Liver (tissue), 9 donors: ENCODE results near the gene LGR6. TPM values are rescaled to one million over a fixed set of nuclear protein-coding genes. Genes with fewer than 3 reads are reported as not detected.

ENCODE experiments used
- DNase-seq: peaks from one replicate; pipeline ENCODE4 v3.0.0-alpha.2; 2017; ENCODE audit warnings: low spot score
- H3K27ac ChIP-seq, 2 donors: one replicate each; pipeline ENCODE4 v1.7.0; 2013; ENCODE audit warnings: inconsistent platforms in 2 of 2, low read length in 2 of 2, control low read depth in 1 of 2, low read depth in 1 of 2, mild to moderate bottlenecking in 1 of 2
- H3K27me3 ChIP-seq, 4 donors: one replicate each; pipeline versions ENCODE4 v1.6.1 to v1.7.0; 2013; ENCODE audit warnings: low read length in 3 of 4, inconsistent platforms in 1 of 4, mild to moderate bottlenecking in 1 of 4, moderate library complexity in 1 of 4; ENCODE audit not compliant: control insufficient read depth in 4 of 4, insufficient read depth in 4 of 4
- H3K36me3 ChIP-seq, 4 donors: one replicate each; pipeline versions ENCODE4 v1.6.1 to v1.7.0; 2013; ENCODE audit warnings: low read length in 3 of 4, mild to moderate bottlenecking in 3 of 4, low read depth in 1 of 4, moderate library complexity in 1 of 4; ENCODE audit not compliant: control insufficient read depth in 4 of 4, insufficient read depth in 3 of 4
- H3K4me1 ChIP-seq, 4 donors: one replicate each; pipeline versions ENCODE4 v1.6.1 to v1.7.0; 2013; ENCODE audit warnings: low read length in 3 of 4, mild to moderate bottlenecking in 3 of 4, moderate library complexity in 1 of 4; ENCODE audit not compliant: control insufficient read depth in 4 of 4, insufficient read depth in 4 of 4
- H3K4me3 ChIP-seq, 3 donors: one replicate each; pipeline versions ENCODE4 v1.6.1 to v1.7.0; 2013; ENCODE audit warnings: low read length in 3 of 3, control low read depth in 1 of 3, low read depth in 1 of 3, mild to moderate bottlenecking in 1 of 3
- H3K9ac ChIP-seq, 2 donors: one replicate each; pipeline ENCODE4 v1.7.0; 2013; ENCODE audit warnings: low read length in 2 of 2, mild to moderate bottlenecking in 2 of 2, moderate library complexity in 2 of 2, control low read depth in 1 of 2, low read depth in 1 of 2
- H3K9me3 ChIP-seq, 4 donors: one replicate each; pipeline versions ENCODE4 v1.6.1 to v1.7.0; 2013; ENCODE audit warnings: low read length in 3 of 4; ENCODE audit not compliant: control insufficient read depth in 4 of 4
- EGR1 ChIP-seq, 2 donors: IDR thresholded peaks; 2 replicates each; pipeline ENCODE4 v1.6.1; 2016 to 2018; ENCODE audit warnings: antibody characterized with exemption in 2 of 2, low read depth in 2 of 2
- FOXA1 ChIP-seq: IDR thresholded peaks from 2 replicates; pipeline ENCODE4 v1.6.1; 2016; ENCODE audit warnings: antibody characterized with exemption
- FOXA2 ChIP-seq: IDR thresholded peaks from 2 replicates; pipeline ENCODE4 v1.6.1; 2016; ENCODE audit warnings: antibody characterized with exemption
- GABPA ChIP-seq, 2 donors: IDR thresholded peaks in 1 of 2; conservative IDR thresholded peaks in 1 of 2; 2 replicates each; pipeline ENCODE4 v1.6.1; 2016; ENCODE audit warnings: antibody characterized with exemption in 2 of 2, mild to moderate bottlenecking in 1 of 2, moderate library complexity in 1 of 2
- HNF4A ChIP-seq, 2 donors: conservative IDR thresholded peaks; 2 replicates each; pipeline ENCODE4 v1.6.1; 2016; ENCODE audit warnings: antibody characterized with exemption in 2 of 2, mild to moderate bottlenecking in 2 of 2
- HNF4G ChIP-seq: IDR thresholded peaks from 2 replicates; pipeline ENCODE4 v1.6.1; 2016; ENCODE audit warnings: antibody characterized with exemption
- JUND ChIP-seq, 2 donors: IDR thresholded peaks; 2 replicates each; pipeline ENCODE4 v1.6.1; 2016; ENCODE audit warnings: antibody characterized with exemption in 2 of 2
- NR2F2 ChIP-seq: IDR thresholded peaks from 2 replicates; pipeline ENCODE4 v1.6.1; 2016; ENCODE audit warnings: antibody characterized with exemption
- RAD21 ChIP-seq, 2 donors: IDR thresholded peaks; 2 replicates each; pipeline ENCODE4 v1.6.1; 2016; ENCODE audit warnings: antibody characterized with exemption in 2 of 2, mild to moderate bottlenecking in 2 of 2
- RXRA ChIP-seq, 2 donors: IDR thresholded peaks; 2 replicates each; pipeline ENCODE4 v1.6.1; 2017 to 2018; ENCODE audit warnings: antibody characterized with exemption in 2 of 2, mild to moderate bottlenecking in 1 of 2
- SP1 ChIP-seq: IDR thresholded peaks from 2 replicates; pipeline ENCODE4 v1.6.1; 2018; ENCODE audit warnings: antibody characterized with exemption, mild to moderate bottlenecking
- TAF1 ChIP-seq: conservative IDR thresholded peaks from 2 replicates; pipeline ENCODE4 v1.6.1; 2016; ENCODE audit warnings: antibody characterized with exemption, mild to moderate bottlenecking
- YY1 ChIP-seq: IDR thresholded peaks from 2 replicates; pipeline ENCODE4 v1.6.1; 2016; ENCODE audit warnings: antibody characterized with exemption, mild to moderate bottlenecking
- WGBS: extraction: QIAGEN DNeasy Blood & Tissue Kit; methylation state at CpG from one replicate; pipeline ENCODE4 v1.1.7; 2013; 5-methylcytosine and 5-hydroxymethylcytosine counted together
- polyA plus RNA-seq, 2 donors: library from polyadenylated mRNA; stranded (reverse) in 1 of 2; unstranded in 1 of 2; fragments of 200-250 nt in 1 of 2; fragments of >200 nt in 1 of 2; fragmentation: Nextera tagmentation in 1 of 2; extraction: Ambion mirVana in 1 of 2; gene quantifications; one replicate each; pipeline versions ENCODE4 v1.2.1 to v1.2.3, GENCODE V29; 2013 to 2015
- total RNA-seq, 2 donors: library from RNA; depleted of rRNA; stranded (reverse); fragments of >200 nt; gene quantifications; one replicate each; pipeline ENCODE4 v1.2.3, GENCODE V29; 2014
- TF ChIP-seq, protein P1 (sequence below): fragments of 150-350 bp; IDR thresholded peaks from 2 replicates; pipeline ENCODE4 v1.5.1; 2017; ENCODE audit warnings: improper control_type of control experiment, low read depth, low read length; ENCODE audit not compliant: missing input control
- TF ChIP-seq, protein P2 (sequence below): IDR thresholded peaks from 2 replicates; pipeline ENCODE4 v1.6.1; 2016; ENCODE audit warnings: antibody characterized with exemption
- TF ChIP-seq, protein P3 (sequence below): IDR thresholded peaks from 2 replicates; pipeline ENCODE4 v1.6.1; 2016; ENCODE audit warnings: antibody characterized with exemption
- TF ChIP-seq, protein P4 (sequence below): IDR thresholded peaks from 2 replicates; pipeline ENCODE4 v1.6.1; 2016; ENCODE audit warnings: antibody characterized with exemption, mild to moderate bottlenecking
- TF ChIP-seq, protein P5 (sequence below): IDR thresholded peaks from 2 replicates; pipeline ENCODE4 v1.6.1; 2016; ENCODE audit warnings: antibody characterized with exemption
- donor health status: healthy.
- donor health status: healthy.
- donor health status: healthy.
- donor health status: healthy.
- donor health status: healthy.

Gene LGR6
- total and polyA plus RNA-seq, 4 donors: 0.05 to 1.2 (median 0.75) TPM

DNA sequence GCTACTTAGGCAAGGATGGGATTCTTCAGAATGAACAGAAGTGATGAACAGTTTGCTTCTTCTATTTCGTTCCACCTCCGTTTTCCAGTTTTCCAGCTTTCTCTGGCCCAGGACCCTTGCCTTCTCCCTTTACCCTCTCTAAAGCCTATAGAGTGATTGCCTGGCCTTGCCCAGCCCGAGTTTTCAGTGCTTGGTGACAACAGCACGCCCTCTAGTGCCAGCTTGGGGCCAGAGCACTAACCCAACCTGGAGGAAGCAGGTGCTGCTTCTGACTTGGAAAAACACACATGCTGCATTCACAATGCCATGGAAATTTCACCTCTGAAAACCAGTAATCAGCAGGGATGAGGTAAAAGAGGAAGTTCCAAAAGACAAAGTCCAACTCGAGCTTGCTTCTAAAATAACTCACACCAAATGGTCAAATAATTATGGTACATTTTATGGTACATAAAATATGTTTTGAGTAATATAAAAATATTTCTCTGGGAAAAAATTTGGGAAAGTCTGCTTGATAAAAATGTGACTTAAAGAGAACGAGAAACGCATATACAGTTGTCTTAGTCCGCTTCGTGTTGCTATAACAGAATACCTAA lies 122.1 kb downstream of the LGR6 start:
- 17% methylated on average over 9 of the region's 9 CpGs for WGBS
- Histone ChIP-seq H3K9me3 (no peaks in the 10 kb centered on the region), H3K27ac (no peak overlapping the region), H3K4me1 (no peaks in the 10 kb centered on the region), H3K4me3 (no peak overlapping the region), H3K9ac (no peak overlapping the region), H3K36me3 (no peaks in the 10 kb centered on the region), H3K27me3 (no peaks in the 10 kb centered on the region)
- peak; percentile 78 for DNase-seq
- peak; percentile 92 to 97 for TF ChIP-seq RAD21 (IDR thresholded peaks at IDR 0.05)
- TF ChIP-seq SP1: peak; percentile 48
- no peak for TF ChIP-seq FOXA1
- TF ChIP-seq, protein P1, sequence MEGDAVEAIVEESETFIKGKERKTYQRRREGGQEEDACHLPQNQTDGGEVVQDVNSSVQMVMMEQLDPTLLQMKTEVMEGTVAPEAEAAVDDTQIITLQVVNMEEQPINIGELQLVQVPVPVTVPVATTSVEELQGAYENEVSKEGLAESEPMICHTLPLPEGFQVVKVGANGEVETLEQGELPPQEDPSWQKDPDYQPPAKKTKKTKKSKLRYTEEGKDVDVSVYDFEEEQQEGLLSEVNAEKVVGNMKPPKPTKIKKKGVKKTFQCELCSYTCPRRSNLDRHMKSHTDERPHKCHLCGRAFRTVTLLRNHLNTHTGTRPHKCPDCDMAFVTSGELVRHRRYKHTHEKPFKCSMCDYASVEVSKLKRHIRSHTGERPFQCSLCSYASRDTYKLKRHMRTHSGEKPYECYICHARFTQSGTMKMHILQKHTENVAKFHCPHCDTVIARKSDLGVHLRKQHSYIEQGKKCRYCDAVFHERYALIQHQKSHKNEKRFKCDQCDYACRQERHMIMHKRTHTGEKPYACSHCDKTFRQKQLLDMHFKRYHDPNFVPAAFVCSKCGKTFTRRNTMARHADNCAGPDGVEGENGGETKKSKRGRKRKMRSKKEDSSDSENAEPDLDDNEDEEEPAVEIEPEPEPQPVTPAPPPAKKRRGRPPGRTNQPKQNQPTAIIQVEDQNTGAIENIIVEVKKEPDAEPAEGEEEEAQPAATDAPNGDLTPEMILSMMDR: peak; percentile 90
- TF ChIP-seq HNF4G: peak; percentile 30
- TF ChIP-seq HNF4A (conservative IDR thresholded peaks at IDR 0.05): peak; percentile 57 to 86

DNA sequence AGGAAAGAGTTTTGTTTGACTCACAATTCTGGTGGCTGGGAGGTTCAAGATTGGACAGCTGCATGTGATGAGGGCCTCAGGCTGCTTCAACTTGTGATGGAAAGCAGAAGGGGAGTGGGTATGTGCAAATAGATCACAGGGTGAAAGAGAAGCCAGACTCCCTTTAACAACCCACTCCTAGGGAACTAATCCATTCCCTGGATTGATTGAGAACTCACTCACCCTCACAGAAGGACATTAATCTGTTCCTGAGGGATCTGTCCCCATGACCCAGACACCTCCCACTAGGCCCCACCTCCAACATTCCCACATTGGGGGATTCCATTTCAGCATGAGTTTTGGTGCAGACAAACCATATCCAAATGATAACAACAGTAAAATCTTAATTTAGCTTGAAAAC lies 122.6 kb downstream of the LGR6 start:
- Histone ChIP-seq H3K4me3 (no peak overlapping the region), H3K36me3 (no peaks in the 10 kb centered on the region), H3K9me3 (no peaks in the 10 kb centered on the region), H3K4me1 (no peaks in the 10 kb centered on the region), H3K27me3 (no peaks in the 10 kb centered on the region), H3K27ac (no peak overlapping the region), H3K9ac (no peak overlapping the region)
- TF ChIP-seq, protein P2, sequence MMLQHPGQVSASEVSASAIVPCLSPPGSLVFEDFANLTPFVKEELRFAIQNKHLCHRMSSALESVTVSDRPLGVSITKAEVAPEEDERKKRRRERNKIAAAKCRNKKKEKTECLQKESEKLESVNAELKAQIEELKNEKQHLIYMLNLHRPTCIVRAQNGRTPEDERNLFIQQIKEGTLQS: no peak
- TF ChIP-seq YY1 (no peak), SP1 (no peak), RXRA (IDR thresholded peaks at IDR 0.05) (no peak), GABPA (IDR thresholded peaks at IDR 0.05 in 1 of 2, conservative IDR thresholded peaks at IDR 0.05 in 1 of 2) (no peak), EGR1 (IDR thresholded peaks at IDR 0.05; ENCODE audit: low read depth in 2 of 2) (no peak), RAD21 (IDR thresholded peaks at IDR 0.05) (no peak), HNF4G (no peak), JUND (IDR thresholded peaks at IDR 0.05) (no peak), TAF1 (no peak), FOXA2 (no peak), HNF4A (conservative IDR thresholded peaks at IDR 0.05) (no peak), NR2F2 (no peak)
- TF ChIP-seq, protein P1: no peak
- TF ChIP-seq, protein P3, sequence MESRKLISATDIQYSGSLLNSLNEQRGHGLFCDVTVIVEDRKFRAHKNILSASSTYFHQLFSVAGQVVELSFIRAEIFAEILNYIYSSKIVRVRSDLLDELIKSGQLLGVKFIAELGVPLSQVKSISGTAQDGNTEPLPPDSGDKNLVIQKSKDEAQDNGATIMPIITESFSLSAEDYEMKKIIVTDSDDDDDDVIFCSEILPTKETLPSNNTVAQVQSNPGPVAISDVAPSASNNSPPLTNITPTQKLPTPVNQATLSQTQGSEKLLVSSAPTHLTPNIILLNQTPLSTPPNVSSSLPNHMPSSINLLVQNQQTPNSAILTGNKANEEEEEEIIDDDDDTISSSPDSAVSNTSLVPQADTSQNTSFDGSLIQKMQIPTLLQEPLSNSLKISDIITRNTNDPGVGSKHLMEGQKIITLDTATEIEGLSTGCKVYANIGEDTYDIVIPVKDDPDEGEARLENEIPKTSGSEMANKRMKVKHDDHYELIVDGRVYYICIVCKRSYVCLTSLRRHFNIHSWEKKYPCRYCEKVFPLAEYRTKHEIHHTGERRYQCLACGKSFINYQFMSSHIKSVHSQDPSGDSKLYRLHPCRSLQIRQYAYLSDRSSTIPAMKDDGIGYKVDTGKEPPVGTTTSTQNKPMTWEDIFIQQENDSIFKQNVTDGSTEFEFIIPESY: no peak
- TF ChIP-seq, protein P4, sequence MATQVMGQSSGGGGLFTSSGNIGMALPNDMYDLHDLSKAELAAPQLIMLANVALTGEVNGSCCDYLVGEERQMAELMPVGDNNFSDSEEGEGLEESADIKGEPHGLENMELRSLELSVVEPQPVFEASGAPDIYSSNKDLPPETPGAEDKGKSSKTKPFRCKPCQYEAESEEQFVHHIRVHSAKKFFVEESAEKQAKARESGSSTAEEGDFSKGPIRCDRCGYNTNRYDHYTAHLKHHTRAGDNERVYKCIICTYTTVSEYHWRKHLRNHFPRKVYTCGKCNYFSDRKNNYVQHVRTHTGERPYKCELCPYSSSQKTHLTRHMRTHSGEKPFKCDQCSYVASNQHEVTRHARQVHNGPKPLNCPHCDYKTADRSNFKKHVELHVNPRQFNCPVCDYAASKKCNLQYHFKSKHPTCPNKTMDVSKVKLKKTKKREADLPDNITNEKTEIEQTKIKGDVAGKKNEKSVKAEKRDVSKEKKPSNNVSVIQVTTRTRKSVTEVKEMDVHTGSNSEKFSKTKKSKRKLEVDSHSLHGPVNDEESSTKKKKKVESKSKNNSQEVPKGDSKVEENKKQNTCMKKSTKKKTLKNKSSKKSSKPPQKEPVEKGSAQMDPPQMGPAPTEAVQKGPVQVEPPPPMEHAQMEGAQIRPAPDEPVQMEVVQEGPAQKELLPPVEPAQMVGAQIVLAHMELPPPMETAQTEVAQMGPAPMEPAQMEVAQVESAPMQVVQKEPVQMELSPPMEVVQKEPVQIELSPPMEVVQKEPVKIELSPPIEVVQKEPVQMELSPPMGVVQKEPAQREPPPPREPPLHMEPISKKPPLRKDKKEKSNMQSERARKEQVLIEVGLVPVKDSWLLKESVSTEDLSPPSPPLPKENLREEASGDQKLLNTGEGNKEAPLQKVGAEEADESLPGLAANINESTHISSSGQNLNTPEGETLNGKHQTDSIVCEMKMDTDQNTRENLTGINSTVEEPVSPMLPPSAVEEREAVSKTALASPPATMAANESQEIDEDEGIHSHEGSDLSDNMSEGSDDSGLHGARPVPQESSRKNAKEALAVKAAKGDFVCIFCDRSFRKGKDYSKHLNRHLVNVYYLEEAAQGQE: no peak
- TF ChIP-seq, protein P5, sequence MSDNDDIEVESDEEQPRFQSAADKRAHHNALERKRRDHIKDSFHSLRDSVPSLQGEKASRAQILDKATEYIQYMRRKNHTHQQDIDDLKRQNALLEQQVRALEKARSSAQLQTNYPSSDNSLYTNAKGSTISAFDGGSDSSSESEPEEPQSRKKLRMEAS: no peak
- no peak for DNase-seq
